HG03571 (cell line): ENCODE measurements around the gene BACH1.

Source experiments
- ATAC-seq: cut with Tn5 transposase; IDR thresholded peaks from one replicate; pipeline ENCODE4 v1.9.1; 2021; ENCODE audit not compliant: unreplicated experiment

BACH1 gene

GRCh38 chr21:29313662-29314408 is 15.1 kb downstream of the BACH1 start:
- no peak for ATAC-seq

DNA sequence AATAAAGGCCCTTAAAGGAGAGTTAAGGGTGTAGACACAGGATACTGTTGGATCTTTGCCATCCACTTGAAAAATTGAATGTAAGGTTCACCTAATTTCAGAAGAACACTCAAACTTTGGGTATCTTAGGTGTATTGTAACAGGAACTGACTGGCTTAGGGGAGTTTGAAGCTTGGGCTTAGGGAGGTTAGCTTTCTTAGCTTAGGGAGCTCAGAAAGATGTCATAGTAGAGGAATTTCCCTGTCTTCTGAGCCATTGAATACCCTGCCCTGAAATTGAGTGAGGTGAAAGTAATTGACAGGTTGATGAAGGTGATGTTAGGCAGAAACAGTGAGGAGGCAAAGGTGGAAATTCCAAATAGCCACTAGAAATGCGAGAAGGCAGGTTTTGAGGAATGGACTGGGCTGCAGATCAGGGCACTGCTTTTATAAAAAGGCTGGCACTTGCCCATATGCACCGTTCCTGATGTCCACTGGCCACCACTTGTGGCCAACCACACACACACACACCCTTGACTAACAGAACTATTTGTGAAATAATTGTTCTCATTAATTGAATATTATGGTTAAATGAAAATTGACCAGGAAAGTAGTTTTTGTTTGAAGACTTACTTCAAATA is 16.5 kb downstream of the BACH1 start:
- ATAC-seq = no peak

DNA sequence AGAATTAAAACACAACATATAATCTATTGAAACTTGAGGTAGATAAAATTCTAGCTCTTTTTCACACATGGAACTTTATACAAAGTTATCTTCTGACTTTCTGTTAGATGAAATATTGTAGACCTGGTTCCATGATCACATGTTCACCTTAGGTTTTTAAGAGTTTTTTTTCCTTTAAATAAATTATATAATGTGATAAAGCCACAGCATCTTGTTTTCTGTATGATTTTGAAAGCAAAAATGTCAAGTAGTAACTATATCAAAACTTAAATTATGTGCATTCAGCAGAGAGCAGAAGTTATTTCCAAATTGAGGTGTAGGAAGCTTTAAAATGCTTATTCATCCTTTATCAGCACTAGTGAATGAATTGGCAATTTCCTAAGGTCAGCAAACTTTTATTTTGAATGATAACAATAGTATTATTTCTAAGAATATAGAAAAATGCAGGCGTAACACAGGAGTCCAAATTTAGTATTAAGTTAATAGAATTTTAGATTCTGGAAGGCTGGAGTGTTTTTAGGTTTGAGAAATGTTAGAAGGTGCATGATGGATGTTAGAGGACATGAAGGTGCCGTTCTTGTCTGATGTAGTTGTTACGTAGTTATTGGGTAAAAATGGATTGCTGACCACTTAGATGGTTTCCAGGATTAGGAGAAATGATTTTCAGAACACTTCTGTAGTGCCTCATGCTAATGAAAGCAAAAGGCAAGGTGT is 17.5 kb downstream of the BACH1 start:
- no peak for ATAC-seq

GRCh38 chr21:29316806-29317205 is 18.1 kb downstream of the BACH1 start:
- no peak for ATAC-seq

- ATAC-seq = no peak
Measured at GRCh38 chr21:29318354-29318753, 19.6 kb downstream of the BACH1 start.

DNA sequence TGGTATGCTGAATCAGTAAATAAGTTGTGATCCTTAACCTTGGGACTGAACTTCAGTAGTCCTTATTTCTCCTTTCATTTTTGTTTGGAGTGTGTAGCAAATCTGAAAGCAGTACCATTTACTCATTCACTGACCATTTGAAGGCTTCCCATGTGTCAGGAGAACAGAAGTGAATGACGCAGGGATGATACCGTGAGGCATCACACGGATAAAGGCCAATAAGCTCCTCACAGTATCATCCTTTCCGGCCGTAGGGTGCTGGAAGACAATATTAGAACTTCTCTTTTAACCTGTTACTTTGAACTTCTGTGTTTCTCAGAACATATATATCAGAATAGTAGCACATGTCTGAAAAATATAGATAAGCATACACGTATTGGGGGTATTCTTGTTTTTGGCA is 21.3 kb downstream of the BACH1 start:
- ATAC-seq = no peak

GRCh38 chr21:29321217-29321616 is 22.5 kb downstream of the BACH1 start:
- no peak for ATAC-seq

- ATAC-seq = no peak
Measured at GRCh38 chr21:29321932-29322928, 23.5 kb downstream of the BACH1 start.

- ATAC-seq = no peak
Measured at GRCh38 chr21:29323189-29323588, 24.5 kb downstream of the BACH1 start.

DNA sequence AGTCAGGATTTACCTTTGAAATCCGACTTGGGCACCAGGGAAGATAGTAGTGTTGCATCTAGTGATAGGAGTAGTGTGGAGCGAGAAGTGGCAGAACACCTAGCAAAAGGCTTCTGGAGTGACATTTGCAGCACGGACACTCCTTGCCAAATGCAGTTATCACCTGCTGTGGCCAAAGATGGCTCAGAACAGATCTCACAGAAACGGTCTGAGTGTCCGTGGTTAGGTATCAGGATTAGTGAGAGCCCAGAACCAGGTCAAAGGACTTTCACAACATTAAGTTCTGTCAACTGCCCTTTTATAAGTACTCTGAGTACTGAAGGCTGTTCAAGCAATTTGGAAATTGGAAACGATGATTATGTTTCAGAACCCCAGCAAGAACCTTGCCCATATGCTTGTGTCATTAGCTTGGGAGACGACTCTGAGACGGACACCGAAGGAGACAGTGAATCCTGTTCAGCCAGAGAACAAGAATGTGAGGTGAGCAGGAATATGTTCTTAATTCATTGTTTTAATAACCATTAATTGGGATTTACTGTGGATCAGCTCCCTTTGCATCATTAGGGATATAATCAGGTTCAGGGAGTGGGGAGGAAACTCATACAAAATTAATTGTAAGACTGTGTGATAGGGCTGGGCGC is 28.3 kb downstream of the BACH1 start:
- ATAC-seq = no peak

GRCh38 chr21:29329406-29329805 is 30.7 kb downstream of the BACH1 start:
- no peak for ATAC-seq

DNA sequence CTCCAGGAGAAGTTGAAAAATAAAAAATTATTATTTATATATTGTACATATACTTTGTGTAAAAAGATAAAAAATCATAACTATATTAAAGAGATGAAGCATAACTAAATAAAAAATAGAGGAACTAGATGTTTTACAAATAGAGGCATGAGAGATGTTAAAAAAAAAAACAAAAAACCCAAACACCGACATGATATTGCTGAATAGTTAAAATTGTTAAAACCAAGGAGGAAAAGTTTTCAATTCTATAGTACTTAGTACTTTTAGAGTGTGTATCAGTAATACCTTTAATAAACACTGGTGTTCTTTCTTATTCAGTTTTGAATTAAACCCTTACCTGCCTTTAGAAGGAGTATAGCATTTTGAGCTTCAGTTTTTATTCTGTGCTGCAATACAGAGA is 32.1 kb downstream of the BACH1 start:
- ATAC-seq = no peak

DNA sequence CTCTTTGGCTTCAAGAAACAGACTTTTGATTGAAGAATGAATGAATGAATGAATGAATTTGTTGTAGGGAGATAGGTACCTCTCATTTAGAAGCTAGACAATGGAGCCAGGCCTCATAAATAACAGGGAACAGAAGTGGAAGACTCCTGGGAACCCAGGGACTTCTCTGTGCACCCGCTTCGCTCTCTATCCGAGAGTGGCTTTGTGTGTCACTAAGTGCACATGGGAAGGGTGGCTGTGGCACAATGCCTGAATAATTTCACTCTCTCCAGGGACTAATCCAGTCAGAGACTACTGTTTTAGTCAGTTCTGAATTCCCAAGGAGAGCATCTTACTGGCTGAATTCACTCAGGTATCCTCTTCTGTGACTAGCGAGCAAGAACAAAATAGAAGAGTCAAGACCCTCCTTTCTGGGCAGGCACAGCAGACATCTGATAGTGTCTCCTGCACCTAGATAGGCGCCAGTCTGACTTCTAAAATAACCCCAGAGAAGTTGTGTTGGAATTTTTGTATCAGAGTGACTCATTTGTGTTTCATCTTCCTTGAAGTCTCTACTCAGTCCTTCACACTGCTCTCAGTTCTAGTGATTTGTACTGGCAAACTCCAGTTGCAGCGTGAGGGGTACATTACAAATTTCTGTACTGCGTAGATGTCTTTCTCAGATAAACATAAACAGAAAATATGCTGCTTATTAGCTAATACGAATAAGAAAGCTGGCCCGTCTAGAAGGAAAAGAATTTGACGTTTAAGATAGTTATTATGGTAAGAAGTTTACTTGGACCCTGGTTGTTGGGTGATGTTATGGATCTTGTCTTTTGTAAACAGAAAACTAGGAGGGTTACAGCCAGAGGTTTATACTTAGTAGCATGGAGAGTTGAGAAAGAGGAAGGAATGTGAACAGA is 34.0 kb downstream of the BACH1 start:
- no peak for ATAC-seq

GRCh38 chr21:29333406-29333805 is 34.7 kb downstream of the BACH1 start:
- ATAC-seq = no peak

DNA sequence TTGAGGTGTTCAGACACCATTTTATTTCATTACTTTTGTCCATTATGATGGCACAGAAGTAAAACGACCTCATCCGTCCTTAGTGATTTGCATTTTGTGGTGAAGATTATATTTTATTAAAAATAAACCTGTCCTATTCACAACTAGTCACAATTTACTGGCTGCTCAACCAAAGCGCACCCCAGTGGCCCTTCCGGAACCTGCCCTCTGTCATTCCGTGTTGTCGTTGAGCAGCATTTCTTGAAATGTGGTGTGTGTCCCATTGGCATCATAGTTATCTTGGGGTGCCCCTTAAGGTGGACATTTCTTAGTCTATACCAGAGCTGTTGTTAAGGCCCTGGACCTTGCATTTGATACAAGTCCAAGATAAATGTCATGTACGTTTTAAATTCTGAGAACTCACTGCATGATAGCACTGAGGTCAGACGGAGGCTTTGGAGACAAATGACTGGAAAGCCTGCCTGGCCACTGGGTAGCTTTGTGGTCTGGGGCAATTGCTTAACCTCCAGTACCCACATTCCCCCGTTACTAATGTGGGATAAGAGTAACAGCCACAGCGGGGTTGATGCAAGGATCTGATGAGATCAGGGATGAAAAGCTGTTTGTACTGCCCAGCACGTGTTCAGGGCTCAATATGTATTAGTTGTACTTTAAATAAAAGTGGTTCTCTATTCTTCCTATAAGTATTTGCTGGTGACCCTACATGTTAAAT is 36.2 kb downstream of the BACH1 start:
- ATAC-seq = no peak

- no peak for ATAC-seq
Measured at GRCh38 chr21:29335720-29336119, 37.0 kb downstream of the BACH1 start.

DNA sequence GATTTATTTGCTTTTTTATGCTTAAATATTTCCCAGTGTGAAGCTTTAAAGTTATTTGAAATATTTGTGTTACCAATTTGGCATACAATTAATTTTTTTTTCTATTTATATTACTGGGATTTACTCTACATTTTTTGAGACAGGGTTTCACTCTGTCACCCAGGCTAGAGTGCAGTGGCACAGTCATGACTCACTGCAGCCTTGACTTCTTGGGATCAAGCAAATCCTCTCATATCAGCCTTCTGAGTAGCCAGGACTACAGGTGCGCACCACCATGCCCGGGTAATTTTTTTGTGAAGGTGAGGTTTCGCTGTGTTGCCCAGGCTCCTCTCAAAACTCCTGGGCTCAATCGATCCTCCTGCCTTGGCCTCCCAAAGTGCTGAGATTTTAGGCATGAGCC is 39.5 kb downstream of the BACH1 start:
- ATAC-seq = no peak

- no peak for ATAC-seq
Measured at GRCh38 chr21:29340228-29340627, 41.5 kb downstream of the BACH1 start.
